Left lung (tissue), 10 donors: ENCODE data around the gene KYNU. TPM values are rescaled to one million over a fixed set of nuclear protein-coding genes. Genes with fewer than 3 reads are reported as not detected.

Experiments
- ATAC-seq: fragments of 200-7000 bp; cut with Tn5 transposase; one replicate; pipeline ENCODE4 v1.9.1; 2020; ENCODE audit warnings: moderate library complexity
- DNase-seq, 4 donors: peaks; one replicate each; pipeline ENCODE4 v3.0.0-alpha.2; 2013 to 2020
- H3K27ac ChIP-seq, 2 donors: fragments of 200-600 bp; sonication (generic) in 1 of 2; one replicate each; pipeline versions ENCODE4 v1.5.0 to v1.8.0; 2020 to 2021
- H3K27me3 ChIP-seq, 2 donors: fragments of 200-600 bp; sonication (generic) in 1 of 2; one replicate each; pipeline versions ENCODE4 v1.5.0 to v1.8.0; 2020 to 2021
- H3K36me3 ChIP-seq, 2 donors: fragments of 200-600 bp; sonication (generic) in 1 of 2; one replicate each; pipeline versions ENCODE4 v1.5.0 to v1.8.0; 2020 to 2021
- H3K4me1 ChIP-seq, 2 donors: fragments of 200-600 bp; one replicate each; pipeline ENCODE4 v1.8.0; 2021
- H3K4me3 ChIP-seq, 2 donors: fragments of 200-600 bp; sonication (generic) in 1 of 2; one replicate each; pipeline versions ENCODE4 v1.5.0 to v1.8.0; 2020 to 2021; ENCODE audit warnings: mild to moderate bottlenecking in 1 of 2
- H3K9me3 ChIP-seq, 2 donors: fragments of 200-600 bp; sonication (generic) in 1 of 2; one replicate each; pipeline versions ENCODE4 v1.5.0 to v1.8.0; 2020 to 2021
- intact Hi-C, 2 donors: fragments of 100-400 bp; cut with DNase I; formaldehyde crosslinking; loops; one replicate each; pipeline versions ENCODE4 v1.11.2 to v1.14.2; 2022
- polyA plus RNA-seq, 6 donors: library from polyadenylated mRNA; unstranded; fragments of 120-200 nt; gene quantifications; one replicate each; pipeline ENCODE4 v1.2.1, GENCODE V29; 2013; ENCODE audit not compliant: insufficient read length in 6 of 6
- total RNA-seq, 2 donors: library from RNA; stranded (reverse); fragmentation: NEBNext Ultra II Directional; extraction: Animal tissue kit (Norgen Biotek cat#: 25700); gene quantifications; one replicate each; pipeline ENCODE4 v1.2.1, GENCODE V29; 2021
- TF ChIP-seq, protein P1 (sequence below), 2 donors: fragments of 200-600 bp; sonication (generic) in 1 of 2; IDR thresholded peaks; one replicate each; pipeline versions ENCODE4 v1.5.0 to v1.8.0; 2021; ENCODE audit warnings: antibody characterized with exemption in 2 of 2
- donor health status: DM: no; HTN: yes; CAD: no.
- donor health status: DM: no; HTN: no; CAD: no.

KYNU gene
- total and polyA plus RNA-seq, 8 donors: 0.72 to 29.7 (median 0.84) TPM

DNA sequence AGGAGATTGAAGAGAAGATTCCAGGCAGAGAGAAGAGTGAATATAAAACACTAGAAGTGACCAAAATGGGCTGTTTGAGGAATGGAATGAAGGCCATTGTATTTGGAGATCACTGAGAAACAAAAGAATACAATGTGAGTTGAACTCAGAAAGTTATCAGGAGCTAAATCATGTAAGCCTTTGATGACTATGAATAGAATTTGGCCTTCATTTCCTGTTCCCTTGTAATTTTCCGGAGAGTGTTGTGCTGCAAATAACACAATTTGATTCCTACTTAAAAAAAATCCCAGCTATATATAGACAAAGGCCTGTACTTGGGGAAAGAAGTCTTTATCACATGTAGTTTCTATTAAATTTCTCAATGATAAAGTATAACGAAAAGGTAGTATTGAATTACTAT lies 33.7 kb upstream of the KYNU start:
- H3K9me3 ChIP-seq: no peaks in the 10 kb centered on the region
- H3K36me3 ChIP-seq: no peaks in the 10 kb centered on the region
- DNase-seq: no peak
- no peaks in the 10 kb centered on the region for H3K4me1 ChIP-seq
- TF ChIP-seq, protein P1, sequence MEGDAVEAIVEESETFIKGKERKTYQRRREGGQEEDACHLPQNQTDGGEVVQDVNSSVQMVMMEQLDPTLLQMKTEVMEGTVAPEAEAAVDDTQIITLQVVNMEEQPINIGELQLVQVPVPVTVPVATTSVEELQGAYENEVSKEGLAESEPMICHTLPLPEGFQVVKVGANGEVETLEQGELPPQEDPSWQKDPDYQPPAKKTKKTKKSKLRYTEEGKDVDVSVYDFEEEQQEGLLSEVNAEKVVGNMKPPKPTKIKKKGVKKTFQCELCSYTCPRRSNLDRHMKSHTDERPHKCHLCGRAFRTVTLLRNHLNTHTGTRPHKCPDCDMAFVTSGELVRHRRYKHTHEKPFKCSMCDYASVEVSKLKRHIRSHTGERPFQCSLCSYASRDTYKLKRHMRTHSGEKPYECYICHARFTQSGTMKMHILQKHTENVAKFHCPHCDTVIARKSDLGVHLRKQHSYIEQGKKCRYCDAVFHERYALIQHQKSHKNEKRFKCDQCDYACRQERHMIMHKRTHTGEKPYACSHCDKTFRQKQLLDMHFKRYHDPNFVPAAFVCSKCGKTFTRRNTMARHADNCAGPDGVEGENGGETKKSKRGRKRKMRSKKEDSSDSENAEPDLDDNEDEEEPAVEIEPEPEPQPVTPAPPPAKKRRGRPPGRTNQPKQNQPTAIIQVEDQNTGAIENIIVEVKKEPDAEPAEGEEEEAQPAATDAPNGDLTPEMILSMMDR (IDR thresholded peaks at IDR 0.05): no peak
- no peak for ATAC-seq
- intact Hi-C loops: no loop called here
- no peak overlapping the region for H3K4me3 ChIP-seq
- H3K27ac ChIP-seq: no peak overlapping the region
- no peaks in the 10 kb centered on the region for H3K27me3 ChIP-seq

DNA sequence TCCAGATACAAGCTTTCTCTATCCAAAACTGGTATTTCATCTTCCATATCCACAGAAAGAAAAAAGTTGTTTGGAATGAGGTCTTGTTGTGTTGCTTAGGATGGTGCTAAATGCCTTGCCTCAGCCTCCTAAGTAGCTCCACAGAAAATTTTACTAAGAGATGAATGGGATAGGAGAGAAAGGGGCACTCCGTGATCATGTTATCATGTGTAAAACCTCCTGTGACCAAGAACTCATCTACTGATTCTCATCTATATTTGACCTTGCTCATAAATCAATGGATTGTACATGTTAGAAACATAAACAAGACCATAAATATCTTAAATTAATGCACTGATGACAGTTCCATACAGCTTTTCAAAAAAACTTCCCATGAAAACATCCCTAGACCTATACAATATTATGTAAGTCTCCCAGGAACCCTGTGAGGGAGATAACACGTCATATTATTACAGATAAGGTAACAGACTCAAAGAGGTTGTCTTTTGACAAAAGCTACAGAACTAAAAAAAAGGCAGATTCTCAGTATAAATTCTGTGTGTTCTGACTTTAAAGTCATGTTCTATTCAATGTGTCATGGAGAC lies 29.3 kb upstream of the KYNU start:
- intact Hi-C loops: no loop called here
- no peak overlapping the region for H3K4me3 ChIP-seq

DNA sequence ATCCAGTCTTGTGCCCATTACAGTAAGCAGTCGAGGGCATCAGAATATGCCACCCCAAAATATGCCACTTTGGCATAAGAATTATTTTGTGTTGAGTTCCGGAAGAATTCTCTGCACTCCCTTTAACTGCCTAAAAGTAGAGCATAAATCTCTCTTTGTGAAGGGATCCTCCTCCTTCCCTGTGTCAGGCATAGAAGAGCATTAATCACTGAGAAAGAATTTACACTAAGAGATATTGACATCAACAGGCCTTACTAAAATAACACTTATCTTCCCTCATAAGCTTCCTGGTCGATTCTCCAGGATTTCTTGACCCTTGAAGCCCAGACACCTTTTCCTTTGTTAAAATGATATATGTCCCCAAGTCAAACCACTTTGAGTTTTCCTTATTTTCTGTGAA lies 27.6 kb upstream of the KYNU start:
- TF ChIP-seq, protein P1 (IDR thresholded peaks at IDR 0.05): no peak
- Histone ChIP-seq H3K9me3 (no peaks in the 10 kb centered on the region), H3K27ac (no peak overlapping the region), H3K4me1 (no peaks in the 10 kb centered on the region), H3K27me3 (no peaks in the 10 kb centered on the region), H3K36me3 (no peaks in the 10 kb centered on the region), H3K4me3 (no peak overlapping the region)
- intact Hi-C loops: no loop called here
- DNase-seq (no peak), ATAC-seq (no peak)

More for the DNA sequence above, 29.3 kb upstream of the KYNU start:
- Histone ChIP-seq H3K27ac (no peak overlapping the region), H3K9me3 (no peaks in the 10 kb centered on the region), H3K4me1 (no peaks in the 10 kb centered on the region), H3K36me3 (no peaks in the 10 kb centered on the region), H3K27me3 (no peaks in the 10 kb centered on the region)
- TF ChIP-seq, protein P1 (IDR thresholded peaks at IDR 0.05): no peak
- DNase-seq (no peak), ATAC-seq (no peak)

DNA sequence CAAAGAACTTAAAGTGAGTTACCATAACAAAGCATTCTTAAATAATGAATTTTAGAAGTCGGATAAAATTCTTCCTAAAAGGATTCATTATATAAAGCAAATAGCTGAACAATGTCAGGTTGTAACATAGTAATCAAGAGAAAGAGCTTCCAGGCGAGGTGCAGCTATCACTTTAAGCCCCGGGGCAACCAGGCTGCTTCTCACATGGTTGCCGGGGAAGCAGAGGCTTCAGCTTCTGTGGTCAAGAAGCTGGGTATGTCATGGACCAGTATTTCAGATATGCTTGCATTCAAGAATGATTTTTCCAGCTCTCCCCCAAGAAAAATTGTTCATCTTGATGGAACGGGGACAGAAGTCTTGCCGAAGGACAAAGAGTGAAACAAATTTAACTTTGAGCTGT lies 23.6 kb upstream of the KYNU start:
- no peak for DNase-seq
- no peak for ATAC-seq
- Histone ChIP-seq H3K27ac (no peak overlapping the region), H3K4me3 (no peak overlapping the region), H3K9me3 (no peaks in the 10 kb centered on the region), H3K27me3 (no peaks in the 10 kb centered on the region), H3K4me1 (no peaks in the 10 kb centered on the region), H3K36me3 (no peaks in the 10 kb centered on the region)
- TF ChIP-seq, protein P1 (IDR thresholded peaks at IDR 0.05): no peak
- intact Hi-C loops: no loop called here

DNA sequence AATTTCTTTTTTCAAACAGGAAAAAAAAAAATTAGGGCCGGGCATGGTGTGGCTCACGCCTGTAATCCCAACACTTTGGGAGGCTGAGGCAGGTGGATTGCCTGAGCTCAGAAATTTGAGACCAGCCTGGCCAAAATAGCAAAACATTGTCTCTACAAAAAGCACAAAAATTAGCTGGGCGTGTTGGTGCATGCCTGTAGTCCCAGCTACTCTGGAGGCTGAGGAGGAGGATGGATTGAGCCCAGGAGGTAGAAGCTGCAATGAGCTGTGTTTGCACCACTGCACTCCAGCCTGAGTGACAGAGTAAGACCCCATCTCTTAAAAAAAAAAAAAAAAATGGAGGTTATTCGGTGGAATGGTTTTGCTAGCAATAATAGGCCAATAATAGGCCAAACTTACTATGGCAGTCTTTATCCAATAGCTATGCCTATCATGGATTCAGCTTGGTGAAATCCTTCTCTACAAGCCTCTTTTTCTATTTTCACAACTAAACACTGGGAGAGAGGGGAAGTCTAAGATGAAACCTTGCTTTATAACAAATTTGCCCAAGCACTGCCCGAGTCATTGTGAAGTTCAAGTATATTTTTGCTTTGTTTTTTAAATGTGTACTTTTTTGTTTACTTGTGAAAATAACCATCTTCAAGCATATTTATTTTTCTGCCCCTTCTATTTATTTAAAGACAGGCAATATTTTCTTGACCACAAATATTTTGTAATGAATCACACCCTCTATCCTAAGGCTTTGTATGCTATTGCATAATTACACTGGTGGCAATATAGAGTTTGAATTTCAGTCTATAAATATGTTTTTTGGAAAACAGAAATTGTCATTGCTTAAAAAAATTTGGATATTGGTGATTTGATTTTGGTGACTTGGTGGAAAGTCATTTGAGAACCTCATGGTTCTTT lies 20.0 kb upstream of the KYNU start:
- Histone ChIP-seq H3K36me3 (no peaks in the 10 kb centered on the region), H3K9me3 (no peaks in the 10 kb centered on the region), H3K4me3 (no peak overlapping the region), H3K4me1 (no peaks in the 10 kb centered on the region), H3K27ac (no peak overlapping the region), H3K27me3 (no peaks in the 10 kb centered on the region)
- ATAC-seq (no peak), DNase-seq (no peak)
- intact Hi-C loops: no loop called here
- TF ChIP-seq, protein P1 (IDR thresholded peaks at IDR 0.05): no peak
